Endothelial cell of umbilical vein (primary cell): Measurements from ENCODE around the gene SEMA6A. TPM values are rescaled to one million over a fixed set of nuclear protein-coding genes. Genes with fewer than 3 reads are reported as not detected.

ENCODE experiments used
- BruUV-seq: library from RNA; stranded (reverse); fragments of 400-500 nt; replicated peaks from 2 replicates; lab custom pipeline; 2021; lab: Mats Ljungman, UMichigan
- CTCF ChIA-PET: fragments of 300-600, 350-600 bp; sonication (Branson Sonifier 250); formaldehyde crosslinking; loops from one replicate; lab custom pipeline; 2021; ENCODE audit warnings: antibody characterized with exemption, inconsistent platforms; lab: Charles Lee
- POLR2A ChIA-PET: fragments of 300-600, 350-600 bp; sonication (Branson Sonifier 250); formaldehyde crosslinking; loops from one replicate; lab custom pipeline; 2021; ENCODE audit warnings: antibody characterized with exemption, inconsistent platforms; lab: Charles Lee
- DNase-seq: peaks from one replicate; pipeline ENCODE4 v3.0.0-alpha.2; 2011; ENCODE audit warnings: low read depth, low spot score
- FAIRE-seq: peaks from 2 replicates; lab custom pipeline; 2011; peaks lifted over from hg19 to GRCh38; lab: Jason Lieb, UNC
- H2AFZ ChIP-seq: 2 replicates; pipeline ENCODE4 v1.6.0; 2012; ENCODE audit warnings: low read depth, low read length, control low read depth, inconsistent platforms
- H3K27ac ChIP-seq: 2 replicates; pipeline ENCODE4 v1.5.1; 2011; ENCODE audit warnings: low read depth, mild to moderate bottlenecking, control low read depth, low read length, moderate library complexity; ENCODE audit not compliant: insufficient read depth
- H3K27me3 ChIP-seq, 2 experiments: 2 replicates each; pipeline versions ENCODE4 v1.6.0 to v1.6.1; 2011; ENCODE audit warnings: low read length in 2 of 2, mixed read lengths in 1 of 2; ENCODE audit not compliant: control insufficient read depth in 2 of 2, insufficient read depth in 2 of 2
- H3K36me3 ChIP-seq, 2 experiments: 2 replicates in 1 of 2; 3 replicates in 1 of 2; pipeline ENCODE4 v1.5.1; 2011; ENCODE audit warnings: low read length in 2 of 2, mild to moderate bottlenecking in 1 of 2, moderate library complexity in 1 of 2; ENCODE audit not compliant: control insufficient read depth in 2 of 2, insufficient read depth in 2 of 2; ENCODE audit errors: extremely low read depth in 1 of 2
- H3K4me1 ChIP-seq: 3 replicates; pipeline ENCODE4 v1.5.1; 2011; ENCODE audit warnings: mild to moderate bottlenecking, low read length; ENCODE audit not compliant: control insufficient read depth, insufficient read depth; ENCODE audit errors: extremely low read depth
- H3K4me2 ChIP-seq: 2 replicates; pipeline ENCODE4 v1.6.1; 2011; ENCODE audit warnings: low read length, control low read depth, mixed read lengths; ENCODE audit not compliant: insufficient read depth
- H3K4me3 ChIP-seq, 3 experiments: fragments of 200-600 bp in 1 of 3; sonication (generic), shearing (Covaris generic) in 1 of 3; replicated peaks in 1 of 3; 2 replicates each; pipeline ENCODE4 v1.5.1; 2011 to 2016; ENCODE audit warnings: control low read depth in 3 of 3, low read length in 3 of 3, mild to moderate bottlenecking in 2 of 3, inconsistent platforms in 1 of 3, low read depth in 1 of 3, moderate library complexity in 1 of 3; ENCODE audit not compliant: insufficient read depth in 1 of 3
- H3K79me2 ChIP-seq: 2 replicates; pipeline ENCODE4 v1.6.0; 2012; ENCODE audit warnings: low read length, inconsistent platforms; ENCODE audit not compliant: control insufficient read depth, insufficient read depth
- H3K9ac ChIP-seq: replicated peaks from 2 replicates; pipeline ENCODE3; 2011; ENCODE audit warnings: low read length, control low read depth; ENCODE audit not compliant: insufficient read depth; ENCODE audit errors: extremely low read depth
- H3K9me1 ChIP-seq: replicated peaks from 3 replicates; pipeline ENCODE4 v1.6.0; 2011; ENCODE audit warnings: mild to moderate bottlenecking, low read length; ENCODE audit not compliant: control insufficient read depth, insufficient read depth; ENCODE audit errors: extremely low read depth
- H3K9me3 ChIP-seq: replicated peaks from 2 replicates; pipeline ENCODE4 v1.5.1; 2012; ENCODE audit warnings: low read length, inconsistent platforms; ENCODE audit not compliant: control insufficient read depth, insufficient read depth
- H4K20me1 ChIP-seq: replicated peaks from 2 replicates; pipeline ENCODE3; 2011; ENCODE audit warnings: mild to moderate bottlenecking, low read length; ENCODE audit not compliant: control insufficient read depth, insufficient read depth; ENCODE audit errors: extremely low read depth
- CTCF ChIP-seq, 2 donors: IDR thresholded peaks; 1 replicate in 1 of 2; 2 replicates in 1 of 2; pipeline ENCODE4 v1.5.1; 2011; ENCODE audit warnings: low read length in 2 of 2, mild to moderate bottlenecking in 2 of 2, moderate library complexity in 2 of 2, control low read depth in 1 of 2, inconsistent platforms in 1 of 2, low read depth in 1 of 2; ENCODE audit not compliant: insufficient read depth in 1 of 2; ENCODE audit errors: extremely low read depth in 1 of 2
- EZH2 ChIP-seq: IDR thresholded peaks from 2 replicates; pipeline ENCODE4 v1.6.1; 2012; ENCODE audit warnings: borderline replicate concordance, low read depth, mild to moderate bottlenecking, moderate library complexity, low read length, inconsistent platforms; ENCODE audit not compliant: severe bottlenecking
- FOS ChIP-seq: IDR thresholded peaks from 2 replicates; pipeline ENCODE4 v1.6.1; 2011; ENCODE audit warnings: mild to moderate bottlenecking, low read length, moderate library complexity, borderline replicate concordance; ENCODE audit not compliant: insufficient read depth
- GATA2 ChIP-seq: IDR thresholded peaks from 2 replicates; pipeline ENCODE4 v1.7.0; 2011; ENCODE audit warnings: low read depth, mild to moderate bottlenecking, moderate library complexity, mixed read lengths, low read length; ENCODE audit not compliant: insufficient read length, insufficient read depth
- JUN ChIP-seq: IDR thresholded peaks from 2 replicates; pipeline ENCODE4 v1.6.1; 2011; ENCODE audit warnings: borderline replicate concordance, low read depth; ENCODE audit not compliant: insufficient read length, insufficient read depth
- MAX ChIP-seq: IDR thresholded peaks from 2 replicates; pipeline ENCODE4 v1.6.1; 2011; ENCODE audit not compliant: insufficient read depth, insufficient read length
- MYC ChIP-seq: IDR thresholded peaks from one replicate; pipeline ENCODE4 v1.6.1; 2011; ENCODE audit warnings: mild to moderate bottlenecking, low read depth, low read length
- POLR2A ChIP-seq: IDR thresholded peaks from 2 replicates; pipeline ENCODE4 v1.6.1; 2012; ENCODE audit warnings: low read depth, mild to moderate bottlenecking, control low read depth, low read length
- POLR2AphosphoS5 ChIP-seq: IDR thresholded peaks from 2 replicates; pipeline ENCODE4 v1.6.1; 2012; ENCODE audit warnings: low read depth, mild to moderate bottlenecking, control low read depth, low read length, moderate library complexity; ENCODE audit not compliant: insufficient read depth
- dilution Hi-C: fragments of 300-500 bp; cut with MboI; formaldehyde crosslinking; loops from one replicate; pipeline ENCODE4 v1.15.0; 2019; ENCODE audit warnings: low sequenced_read_pairs; ENCODE audit not compliant: extremely low pct_ligation_motif_present
- intact Hi-C: fragments of 100-400 bp; cut with micrococcal nuclease; formaldehyde crosslinking; loops from one replicate; pipeline ENCODE4 v1.10.0; 2022
- polyA plus RNA-seq, 4 experiments: library from polyadenylated mRNA; depleted of rRNA in 3 of 4; stranded (reverse) in 3 of 4; unstranded in 1 of 4; fragments of >200 nt; gene quantifications; 2 replicates each; pipeline versions ENCODE4 v1.2.1 to v1.2.3, GENCODE V29; 2011 to 2012; ENCODE audit warnings: missing spikeins in 1 of 4
- total RNA-seq: library from RNA; stranded (reverse); gene quantifications from 2 replicates; pipeline ENCODE4 v1.2.3, GENCODE V29; 2021

SEMA6A gene
- total and polyA plus RNA-seq, 2 donors (not counting 3 experiments of a cell fraction or from before 2014, with no cell fraction given), result 0.43 to 1.5 TPM

GRCh38 chr5:116553366-116553765 is 21.3 kb downstream of the SEMA6A start:
- intact Hi-C loops (no loop called here), dilution Hi-C loops (no loop called here)
- BruUV-seq, result no TSS peak
- Histone ChIP-seq H3K4me1 (no peaks in the 10 kb centered on the region), H3K9me1 (no peaks in the 10 kb centered on the region), H3K36me3 (no peaks in the 10 kb centered on the region), H3K79me2 (no peaks in the 10 kb centered on the region), H2AFZ (no peak overlapping the region), H4K20me1 (no peaks in the 10 kb centered on the region), H3K4me3 (no peak overlapping the region), H3K9me3 (no peaks in the 10 kb centered on the region), H3K4me2 (no peak overlapping the region), H3K27ac (no peak overlapping the region), H3K27me3 (no peaks in the 10 kb centered on the region), H3K9ac (no peak overlapping the region)
- FAIRE-seq (no peak), DNase-seq (no peak)
- CTCF ChIA-PET, result interaction anchor here (1.4 kb wide), 1 partner anchor 17 kb away, joined by 4 read pairs; no protein-coding TSS in a partner anchor
- TF ChIP-seq MAX, result no peak
- TF ChIP-seq GATA2, result no peak
- no peak for TF ChIP-seq FOS
- POLR2A ChIA-PET, result no interaction called here

GRCh38 chr5:116550082-116550481 is 24.5 kb downstream of the SEMA6A start:
- TF ChIP-seq MAX (no peak), CTCF (IDR thresholded peaks at IDR 0.05; ENCODE audit: extremely low read depth in 1 of 2, insufficient read depth in 1 of 2, low read depth in 1 of 2, low read length in 2 of 2) (no peak), JUN (no peak), POLR2A (no peak), POLR2AphosphoS5 (no peak), GATA2 (no peak), MYC (no peak), EZH2 (no peak), FOS (no peak)
- Histone ChIP-seq H2AFZ (no peak overlapping the region), H3K27ac (no peak overlapping the region), H3K27me3 (no peaks in the 10 kb centered on the region), H3K9me3 (no peaks in the 10 kb centered on the region), H3K4me3 (no peak overlapping the region), H3K4me1 (no peaks in the 10 kb centered on the region), H3K9me1 (no peaks in the 10 kb centered on the region), H3K79me2 (no peaks in the 10 kb centered on the region), H3K36me3 (no peaks in the 10 kb centered on the region), H3K4me2 (no peak overlapping the region), H4K20me1 (no peaks in the 10 kb centered on the region), H3K9ac (no peak overlapping the region)
- ChIA-PET CTCF (no interaction called here), POLR2A (no interaction called here)
- intact Hi-C loops (no loop called here), dilution Hi-C loops (no loop called here)
- DNase-seq (no peak), FAIRE-seq (no peak)
- no TSS peak for BruUV-seq
